Neural cell (in vitro differentiated cells): Measurements from ENCODE around the gene IGF2BP3.

Source experiments
- CTCF ChIP-seq: fragments of 450-650 bp; IDR thresholded peaks from 2 replicates; pipeline ENCODE4 v1.5.1; 2014; ENCODE audit warnings: antibody characterized with exemption, mild to moderate bottlenecking, moderate library complexity; ENCODE audit not compliant: poor library complexity, severe bottlenecking
- EP300 ChIP-seq: fragments of 450-650 bp; conservative IDR thresholded peaks from 2 replicates; pipeline ENCODE4 v1.6.1; 2014; ENCODE audit warnings: antibody characterized with exemption, mild to moderate bottlenecking, moderate library complexity; ENCODE audit not compliant: poor library complexity, severe bottlenecking
- POLR2AphosphoS5 ChIP-seq: IDR thresholded peaks from 2 replicates; pipeline ENCODE4 v1.6.1; 2012
- RAD21 ChIP-seq: fragments of 450-650 bp; conservative IDR thresholded peaks from 2 replicates; pipeline ENCODE4 v1.6.1; 2014; ENCODE audit warnings: antibody characterized with exemption, mild to moderate bottlenecking, moderate library complexity
- TAF1 ChIP-seq: IDR thresholded peaks from 2 replicates; pipeline ENCODE4 v1.6.1; 2012; ENCODE audit warnings: low read depth

GRCh38 chr7:23403970-23404369 is 66.3 kb downstream of the IGF2BP3 start:
- TF ChIP-seq CTCF, result no peak
- TF ChIP-seq EP300, result no peak
- TF ChIP-seq TAF1, result no peak
- TF ChIP-seq RAD21, result no peak
- TF ChIP-seq POLR2AphosphoS5, result no peak
